Measurements from ENCODE around the gene VCY. TPM values are rescaled to one million over a fixed set of nuclear protein-coding genes. Genes with fewer than 3 reads are reported as not detected.
"Not testable (repeated sequence)": the region's sequence is repeated elsewhere in the genome, so short reads cannot be mapped to it uniquely, and the experiment has no call there.

Gene VCY
- total RNA-seq, result not detected in 2 replicates

DNA sequence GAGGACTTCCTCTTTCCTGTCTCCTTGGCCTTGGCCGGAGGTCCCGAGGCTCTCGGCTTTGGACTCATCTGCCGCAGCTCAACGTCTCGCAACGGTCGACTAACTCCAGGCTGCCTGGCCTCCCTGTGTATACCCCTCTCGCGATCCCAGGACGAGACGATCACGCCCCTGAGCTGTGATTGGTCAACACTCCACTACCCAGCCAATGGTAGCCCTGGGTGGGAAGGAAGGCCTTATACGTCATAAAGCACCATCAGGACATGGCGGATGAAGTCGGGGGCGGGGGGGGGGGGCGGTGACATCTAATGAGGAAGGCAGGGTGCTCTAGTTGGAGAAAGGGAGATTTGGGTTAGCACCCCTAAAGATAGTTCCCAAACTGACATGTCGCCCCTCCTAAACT is at the start of gene VCY:
Gene VCY, minus strand, starts transcription at position 101 of the 400 bp plus-strand sequence. Its CDS starts 33 bp downstream, at position 68.
- not testable (repeated sequence) for DNase-seq

DNA sequence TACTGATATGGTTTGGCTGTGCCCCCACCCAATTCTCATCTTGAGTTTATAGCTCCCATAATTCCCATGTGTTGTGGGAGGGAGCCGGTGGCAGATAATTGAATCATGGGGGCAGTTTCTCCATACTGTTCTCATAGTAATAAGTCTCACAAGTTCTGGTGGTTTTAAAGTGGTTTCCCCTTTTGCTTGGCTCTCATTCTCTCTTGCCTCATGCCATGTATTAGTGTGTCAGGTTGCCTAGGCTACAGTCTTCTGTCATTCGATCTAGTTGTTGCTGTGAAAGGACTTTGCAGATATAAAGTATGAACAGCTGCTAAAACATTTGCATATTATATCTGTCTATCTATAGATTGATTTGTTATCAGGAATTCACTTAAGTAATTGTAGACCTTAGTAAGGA is 44.1 kb upstream of the VCY start:
- not testable (repeated sequence) for DNase-seq

DNA sequence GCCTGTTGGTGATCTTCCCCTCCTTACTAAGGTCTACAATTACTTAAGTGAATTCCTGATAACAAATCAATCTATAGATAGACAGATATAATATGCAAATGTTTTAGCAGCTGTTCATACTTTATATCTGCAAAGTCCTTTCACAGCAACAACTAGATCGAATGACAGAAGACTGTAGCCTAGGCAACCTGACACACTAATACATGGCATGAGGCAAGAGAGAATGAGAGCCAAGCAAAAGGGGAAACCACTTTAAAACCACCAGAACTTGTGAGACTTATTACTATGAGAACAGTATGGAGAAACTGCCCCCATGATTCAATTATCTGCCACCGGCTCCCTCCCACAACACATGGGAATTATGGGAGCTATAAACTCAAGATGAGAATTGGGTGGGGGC is 25.6 kb upstream of the VCY start:
- DNase-seq, result not testable (repeated sequence)

DNA sequence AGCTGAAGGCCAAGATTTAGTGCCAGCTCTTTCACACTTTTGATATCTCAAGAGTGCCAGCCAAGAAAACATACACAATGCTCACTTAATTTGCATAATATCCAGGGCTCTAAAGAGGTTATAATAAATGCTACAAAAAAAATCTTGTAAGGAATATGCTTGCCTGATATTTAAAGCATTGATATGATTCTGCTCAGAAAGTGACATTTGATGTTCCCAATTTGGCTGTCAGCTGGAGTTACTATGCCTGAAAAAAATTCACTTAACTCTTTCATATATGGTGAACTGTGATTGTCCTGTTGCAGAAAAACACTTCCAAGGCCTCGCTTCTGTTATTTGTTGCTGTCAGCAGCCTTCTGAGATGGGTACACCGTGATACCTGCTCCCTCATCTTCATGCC is 43.9 kb downstream of the VCY start:
- not testable (repeated sequence) for DNase-seq

Other genes starting within 250 kb of the VCY start
- gene VCY1B, start 69.8 kb upstream of the VCY start, total RNA-seq, result not detected in 2 replicates

Data from dermis blood vessel endothelial cell (primary cell).